Thoracic aorta (tissue), 2 donors: ENCODE data around the gene C22orf23. TPM values are rescaled to one million over a fixed set of nuclear protein-coding genes. Genes with fewer than 3 reads are reported as not detected.

Source experiments
- ATAC-seq: fragments of 150-250 bp; one replicate; pipeline ENCODE4 v1.8.0; 2017; ENCODE audit warnings: low read depth; ENCODE audit not compliant: insufficient number of reproducible peaks, low FRiP score
- DNase-seq: peaks from one replicate; pipeline ENCODE4 v3.0.0-alpha.2; 2020; ENCODE audit warnings: low spot score
- H3K27ac ChIP-seq, 2 donors: fragments of 200-600 bp; sonication (generic); 1 replicate in 1 of 2; 2 replicates in 1 of 2; pipeline ENCODE4 v1.5.1; 2016; ENCODE audit warnings: mild to moderate bottlenecking in 2 of 2, moderate library complexity in 2 of 2
- H3K27me3 ChIP-seq: fragments of 200-600 bp; sonication (generic); replicated peaks from 2 replicates; pipeline ENCODE4 v1.6.0; 2016; ENCODE audit warnings: mild to moderate bottlenecking; ENCODE audit not compliant: insufficient read depth
- H3K36me3 ChIP-seq: fragments of 200-600 bp; sonication (generic); one replicate; pipeline ENCODE4 v1.5.1; 2016
- H3K4me1 ChIP-seq, 2 donors: fragments of 200-600 bp; sonication (generic); 1 replicate in 1 of 2; 2 replicates in 1 of 2; pipeline versions ENCODE4 v1.5.1 to v1.6.0; 2016; ENCODE audit warnings: low read depth in 2 of 2, mild to moderate bottlenecking in 1 of 2; ENCODE audit not compliant: control insufficient read depth in 1 of 2
- H3K4me3 ChIP-seq: fragments of 200-600 bp; sonication (generic); 2 replicates; pipeline ENCODE4 v1.5.1; 2016; ENCODE audit warnings: mild to moderate bottlenecking
- H3K9me3 ChIP-seq: fragments of 200-600 bp; sonication (generic); 2 replicates; pipeline ENCODE4 v1.5.1; 2016
- CTCF ChIP-seq: fragments of 200-600 bp; sonication (generic); IDR thresholded peaks from one replicate; pipeline ENCODE4 v1.5.1; 2019; ENCODE audit warnings: antibody characterized with exemption
- total RNA-seq, 2 donors: library from RNA; depleted of rRNA; stranded (reverse); fragments of >200 nt; gene quantifications; one replicate each; pipeline versions ENCODE4 v1.1.0 to v1.2.3, GENCODE V29; 2016

Gene C22orf23
- total RNA-seq, 2 donors from 2014 or later = not detected

DNA sequence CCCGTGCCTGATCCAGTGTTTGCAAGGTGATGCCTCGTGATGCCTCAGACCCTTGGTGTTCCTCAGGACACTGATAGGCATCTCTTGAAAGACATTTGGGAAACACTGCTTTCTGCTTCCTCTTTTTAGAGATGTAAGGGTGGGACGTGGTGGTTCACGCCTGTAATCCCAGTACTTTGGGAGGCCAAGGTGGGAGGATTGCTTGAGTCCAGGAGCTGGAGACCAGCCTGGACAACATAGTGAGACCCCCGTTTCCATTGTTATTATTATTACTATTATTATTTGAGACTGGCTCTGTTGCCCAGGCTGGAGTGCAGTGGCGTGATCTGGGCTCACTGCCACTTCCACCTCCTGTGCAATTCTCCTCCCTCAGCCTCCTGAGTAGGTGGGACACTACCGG is 37.5 kb upstream of the C22orf23 start:
- TF ChIP-seq CTCF = no peak
- Histone ChIP-seq H3K9me3 (no peaks in the 10 kb centered on the region), H3K27ac (no peak overlapping the region), H3K27me3 (no peaks in the 10 kb centered on the region), H3K36me3 (no peaks in the 10 kb centered on the region), H3K4me3 (no peak overlapping the region), H3K4me1 (no peaks in the 10 kb centered on the region)
- DNase-seq (no peak), ATAC-seq (no peak)

GRCh38 chr22:37990301-37990700 is 36.9 kb upstream of the C22orf23 start:
- Histone ChIP-seq H3K27me3 (no peaks in the 10 kb centered on the region), H3K4me1 (no peaks in the 10 kb centered on the region), H3K27ac (no peak overlapping the region), H3K4me3 (no peak overlapping the region), H3K36me3 (no peaks in the 10 kb centered on the region), H3K9me3 (no peaks in the 10 kb centered on the region)
- no peak for TF ChIP-seq CTCF
- DNase-seq (no peak), ATAC-seq (no peak)

DNA sequence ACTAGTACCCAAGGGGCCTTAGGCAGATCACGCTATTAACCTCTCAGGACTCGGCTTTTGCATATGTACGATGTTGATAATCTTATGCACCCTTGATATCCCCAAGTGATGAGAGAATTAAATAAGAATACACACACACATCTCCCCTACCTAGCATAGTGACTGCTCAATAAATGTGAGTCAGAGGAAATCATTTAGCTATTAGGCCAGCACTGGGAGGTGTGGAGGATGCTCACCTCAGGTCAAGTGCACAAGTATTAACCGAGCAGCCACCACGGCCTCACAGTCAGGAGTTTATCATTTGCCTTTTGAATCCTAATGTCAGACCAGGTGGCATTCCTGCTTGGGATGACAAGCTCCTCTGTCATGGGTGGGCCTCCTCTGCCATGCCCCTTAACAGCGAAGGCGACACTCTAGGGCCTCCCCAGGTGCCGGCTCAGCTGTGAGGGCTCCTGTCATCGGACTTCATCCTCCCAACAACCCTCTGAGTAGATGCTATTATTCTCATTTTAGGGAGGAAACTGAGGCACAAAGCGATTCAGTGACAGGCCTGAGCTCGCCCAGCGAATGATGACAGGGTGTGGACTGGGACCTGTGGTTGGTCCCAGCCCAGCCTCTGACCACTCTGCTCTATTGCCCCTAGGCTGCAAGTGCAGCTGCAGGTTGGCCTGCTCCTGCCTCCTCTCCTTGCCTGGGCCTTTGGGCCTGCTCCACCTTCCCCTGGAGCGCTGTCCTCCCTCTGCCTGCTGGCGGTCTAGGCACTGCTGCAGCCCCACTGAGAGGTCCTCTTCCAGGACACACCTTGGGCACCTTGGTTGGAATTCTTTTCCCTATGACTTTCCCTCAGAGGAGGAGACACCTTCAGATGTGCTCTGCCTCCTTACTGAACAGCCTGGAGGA is 36.0 kb upstream of the C22orf23 start:
- TF ChIP-seq CTCF = no peak
- ATAC-seq = no peak

GRCh38 chr22:37986371-37986770 is 33.0 kb upstream of the C22orf23 start:
- ATAC-seq = no peak
- no peak overlapping the region for H3K4me3 ChIP-seq
- H3K27ac ChIP-seq = no peak overlapping the region
- H3K27me3 ChIP-seq = no peaks in the 10 kb centered on the region
- H3K36me3 ChIP-seq = no peaks in the 10 kb centered on the region
- TF ChIP-seq CTCF = no peak
- no peaks in the 10 kb centered on the region for H3K4me1 ChIP-seq
- no peak for DNase-seq
- H3K9me3 ChIP-seq = no peaks in the 10 kb centered on the region

More for the DNA sequence above, 36.0 kb upstream of the C22orf23 start:
- no peak overlapping the region for H3K27ac ChIP-seq
- no peaks in the 10 kb centered on the region for H3K27me3 ChIP-seq
- H3K36me3 ChIP-seq = no peaks in the 10 kb centered on the region
- H3K9me3 ChIP-seq = no peaks in the 10 kb centered on the region
- no peak overlapping the region for H3K4me3 ChIP-seq
- no peak for DNase-seq
- no peaks in the 10 kb centered on the region for H3K4me1 ChIP-seq

GRCh38 chr22:37985751-37986281 is 32.4 kb upstream of the C22orf23 start:
- ATAC-seq = no peak
- H3K27ac ChIP-seq = no peak overlapping the region

More at GRCh38 chr22:37985751-37986281, 32.4 kb upstream of the C22orf23 start:
- no peaks in the 10 kb centered on the region for H3K36me3 ChIP-seq
- DNase-seq = no peak
- H3K27me3 ChIP-seq = no peaks in the 10 kb centered on the region
- no peak overlapping the region for H3K4me3 ChIP-seq
- TF ChIP-seq CTCF = no peak
- H3K4me1 ChIP-seq = no peaks in the 10 kb centered on the region
- no peaks in the 10 kb centered on the region for H3K9me3 ChIP-seq
